Heart left ventricle (tissue), 13 donors: ENCODE results near the gene ASCC1.

Experiments used
- CTCF ChIP-seq, 12 donors: fragments of 200-600 bp; sonication (generic) in 4 of 12; IDR thresholded peaks; one replicate each; pipeline versions ENCODE4 v1.5.0 to v1.8.0; 2018 to 2022; ENCODE audit warnings: antibody characterized with exemption in 12 of 12, mild to moderate bottlenecking in 5 of 12
- POLR2A ChIP-seq, 2 donors: fragments of 450-650 bp; IDR thresholded peaks; one replicate each; pipeline ENCODE4 v1.6.1; 2017; ENCODE audit warnings: antibody characterized with exemption in 2 of 2, mild to moderate bottlenecking in 2 of 2, moderate library complexity in 2 of 2
- donor health status: ischemic (EF 13 %, LVEDD 7.1; RV severe dilation, severe dysfunction).
- donor health status: DM: no; HTN: yes; CAD: no.
- donor health status: DM: no; HTN: no; CAD: no.
- donor health status: ischemic (EF 25% LVEDD 6.9; RV normal size, moderate dysfunction).
- donor health status: ischemic (EF 25% LVEDD 5.7; RV mildly dilated, moderate dysfunction).
- donor health status: ischemic (EF 35%, LVEDD 5.7; RV mildly dilated, moderate dysfunction).
- donor health status: nonischemic (EF 11% LVEDD 7.7; RV severe dilation, severe dysfunction).
- donor health status: DM: yes; HTN: yes; CAD: no.
- donor health status: PGD.
- donor health status: ischemic (EF 29% LVEDD 5.4; RV normal size, mild dysfunction).
- donor health status: nonischemic (EF 23%, LVEDD 6.1; RV moderate dilation, normal function).

DNA sequence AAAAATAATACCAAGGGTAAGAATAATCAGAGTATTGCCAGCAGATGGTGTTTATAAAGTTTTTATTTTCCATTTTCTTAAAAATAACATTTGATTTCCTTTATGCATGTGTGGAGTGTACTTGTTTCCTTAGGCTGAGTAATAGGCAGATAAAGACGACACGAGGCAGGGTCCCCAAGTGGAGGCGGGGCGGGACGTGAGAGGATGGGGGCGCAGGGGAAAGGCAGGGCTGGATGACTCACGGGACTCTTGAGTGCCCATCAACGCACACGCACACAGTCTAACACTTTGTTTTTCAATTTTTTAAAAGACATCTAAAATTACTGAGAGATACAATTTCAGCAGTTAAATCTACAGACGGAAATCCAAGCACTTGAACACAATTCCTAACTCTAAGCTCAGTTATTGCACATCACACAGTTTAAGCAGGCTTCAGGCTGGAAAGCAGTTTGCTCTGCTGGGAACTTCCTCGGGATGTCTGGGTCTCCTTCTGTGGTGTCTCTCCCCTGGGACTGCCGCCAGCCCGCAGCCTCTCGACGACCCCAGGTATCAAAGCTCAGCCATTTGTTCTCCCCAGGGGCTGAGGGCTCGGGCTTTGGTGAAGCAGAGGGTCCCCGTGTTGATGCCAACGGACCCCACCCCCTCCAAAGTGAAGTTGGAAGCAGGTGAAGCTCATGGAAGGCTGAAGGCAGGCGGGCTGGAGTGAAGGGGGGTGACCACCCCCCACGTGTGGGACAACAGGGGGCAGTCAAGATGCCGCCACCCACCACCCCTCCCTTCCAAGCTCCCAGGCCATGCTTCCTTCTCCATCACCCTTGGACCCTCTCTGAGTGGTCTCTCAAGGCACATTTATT, 156.9 kb downstream of the ASCC1 start:
- no peak for TF ChIP-seq CTCF (IDR thresholded peaks at IDR 0.05)
- TF ChIP-seq POLR2A (IDR thresholded peaks at IDR 0.05): no peak
